Heart left ventricle (tissue), 13 donors: Measurements from ENCODE around the gene AFF1.

Source experiments
- CTCF ChIP-seq, 12 donors: fragments of 200-600 bp; sonication (generic) in 4 of 12; IDR thresholded peaks; one replicate each; pipeline versions ENCODE4 v1.5.0 to v1.8.0; 2018 to 2022; ENCODE audit warnings: antibody characterized with exemption in 12 of 12, mild to moderate bottlenecking in 5 of 12
- POLR2A ChIP-seq, 2 donors: fragments of 450-650 bp; IDR thresholded peaks; one replicate each; pipeline ENCODE4 v1.6.1; 2017; ENCODE audit warnings: antibody characterized with exemption in 2 of 2, mild to moderate bottlenecking in 2 of 2, moderate library complexity in 2 of 2
- donor health status: ischemic (EF 13 %, LVEDD 7.1; RV severe dilation, severe dysfunction).
- donor health status: DM: no; HTN: yes; CAD: no.
- donor health status: DM: no; HTN: no; CAD: no.
- donor health status: ischemic (EF 25% LVEDD 6.9; RV normal size, moderate dysfunction).
- donor health status: ischemic (EF 25% LVEDD 5.7; RV mildly dilated, moderate dysfunction).
- donor health status: ischemic (EF 35%, LVEDD 5.7; RV mildly dilated, moderate dysfunction).
- donor health status: nonischemic (EF 11% LVEDD 7.7; RV severe dilation, severe dysfunction).
- donor health status: DM: yes; HTN: yes; CAD: no.
- donor health status: PGD.
- donor health status: ischemic (EF 29% LVEDD 5.4; RV normal size, mild dysfunction).
- donor health status: nonischemic (EF 23%, LVEDD 6.1; RV moderate dilation, normal function).

DNA sequence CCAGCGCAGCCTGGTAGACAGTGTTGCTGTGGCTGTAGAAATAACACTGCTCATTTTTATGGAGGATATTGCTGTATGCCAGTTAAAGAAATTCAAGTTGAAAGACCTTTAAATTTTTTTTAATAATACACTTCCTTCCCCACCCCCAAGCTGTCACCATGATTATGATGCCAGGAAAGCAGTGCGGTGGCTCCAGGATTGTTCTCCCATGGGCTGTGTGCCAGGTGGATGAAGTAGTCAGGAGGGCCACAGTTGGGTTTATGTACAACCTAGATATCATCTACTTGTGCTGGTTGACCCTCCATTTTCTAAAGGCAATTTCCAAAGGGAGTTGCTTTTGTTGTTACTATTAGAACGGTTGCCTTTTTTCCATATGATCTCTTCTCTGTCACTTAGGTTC lies 136.6 kb downstream of the AFF1 start:
- TF ChIP-seq POLR2A (IDR thresholded peaks at IDR 0.05) (no peak), CTCF (IDR thresholded peaks at IDR 0.05) (no peak)
